ENCODE results near the gene PNPLA5. TPM values are rescaled to one million over a fixed set of nuclear protein-coding genes. Genes with fewer than 3 reads are reported as not detected.
"Not testable (repeated sequence)": the region's sequence is repeated elsewhere in the genome, so short reads cannot be mapped to it uniquely, and the experiment has no call there.

PNPLA5 gene
- total RNA-seq, 1 experiment from 2014 or later, result 5.5 TPM

GRCh38 chr22:43904412-43904811, 12.6 kb upstream of the PNPLA5 start:
- H3K9me3 Mint-ChIP-seq, result peaks cover 11% of the 10 kb centered on the region in 2 experiments; a peak in 4 of 5 replicates
- TF ChIP-seq CTCF (conservative IDR thresholded peaks at IDR 0.05), result peak; percentile 63
- H3K4me3 Mint-ChIP-seq, result not testable (repeated sequence)

DNA sequence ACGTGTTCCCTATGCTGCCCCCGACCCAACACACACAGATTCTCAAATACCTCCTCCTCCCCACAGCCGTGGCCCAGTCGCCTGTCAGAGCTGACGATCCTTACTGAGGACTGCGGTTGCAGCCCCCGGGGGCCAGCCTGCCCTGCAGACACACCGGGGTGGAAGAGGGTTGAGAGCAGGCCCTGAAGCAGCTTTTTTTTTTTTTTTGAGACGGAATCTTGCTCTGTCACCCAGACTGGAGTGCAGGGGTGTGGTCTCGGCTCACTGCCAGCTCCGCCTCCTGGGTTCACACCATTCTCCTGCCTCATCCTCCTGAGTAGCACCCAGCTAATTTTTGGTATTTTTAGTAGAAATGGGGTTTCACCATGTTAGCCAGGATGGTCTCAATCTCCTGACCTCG, 11.2 kb upstream of the PNPLA5 start:
- not testable (repeated sequence) for H3K9me3 ChIP-seq (ENCODE audit: control insufficient read depth, low read depth, low read length); H2BK15ac ChIP-seq (ENCODE audit: low read depth, low read length); H3K9ac ChIP-seq (ENCODE audit: extremely low read depth, insufficient read length, low read length); H3K79me2 ChIP-seq (ENCODE audit: insufficient read depth, low read length); H3K27me3 ChIP-seq (ENCODE audit: insufficient read depth, low read length); H3K18ac ChIP-seq (ENCODE audit: insufficient read length, low read depth, low read length); H2AK5ac ChIP-seq (ENCODE audit: insufficient read length, low read length); H4K8ac ChIP-seq (replicated peaks; ENCODE audit: insufficient read length, low read depth, low read length); H3K4me2 ChIP-seq (ENCODE audit: insufficient read depth, insufficient read length, low read length); H3T11ph ChIP-seq (ENCODE audit: low read length); H3K27ac ChIP-seq (ENCODE audit: insufficient read length, low read depth, low read length); H4K91ac ChIP-seq (ENCODE audit: insufficient read length, low read depth, low read length); H4K5ac ChIP-seq (ENCODE audit: insufficient read length, low read depth, low read length); H3K14ac ChIP-seq (ENCODE audit: insufficient read depth, low read length); H3K4me1 ChIP-seq (ENCODE audit: insufficient read depth, low read length); H3K23me2 ChIP-seq (ENCODE audit: insufficient read length, low read depth, low read length, poor library complexity, severe bottlenecking); H3K23ac ChIP-seq (ENCODE audit: insufficient read length, low read depth, low read length); H3K79me1 ChIP-seq (ENCODE audit: insufficient read depth, low read depth, low read length, poor library complexity, severe bottlenecking); DNase-seq; H2BK5ac ChIP-seq (ENCODE audit: insufficient read length, low read length); H4K20me1 ChIP-seq (ENCODE audit: control insufficient read depth, insufficient read depth, insufficient read length); H3K4ac ChIP-seq (ENCODE audit: low read depth, low read length); H3K56ac ChIP-seq (ENCODE audit: insufficient read length, low read depth, low read length); H2BK20ac ChIP-seq (ENCODE audit: low read depth, low read length, poor library complexity, severe bottlenecking); H2BK120ac ChIP-seq (ENCODE audit: low read depth, low read length, poor library complexity, severe bottlenecking); H3K4me1 Mint-ChIP-seq; H3K4me3 Mint-ChIP-seq; H2BK12ac ChIP-seq (ENCODE audit: insufficient read length, low read depth, low read length); H2AFZ ChIP-seq (ENCODE audit: low read length)
- peaks cover 0 to 11% (median 0%) of the 10 kb centered on the region in 3 experiments; a peak in 3 of 7 replicates for H3K36me3 Mint-ChIP-seq (ENCODE audit: insufficient read depth in 1 of 3, low read depth in 3 of 3)
- H3K27ac Mint-ChIP-seq, result peak overlapping the region in 1 of 3 experiments; percentile 52; a peak in 1 of 7 replicates
- peaks cover 11% of the 10 kb centered on the region in 2 experiments; a peak in 4 of 5 replicates for H3K9me3 Mint-ChIP-seq
- H3K27me3 Mint-ChIP-seq (ENCODE audit: low read depth), result peaks cover 24% of the 10 kb centered on the region
- WGBS (ENCODE audit: extremely low coverage, insufficient read length, low lambda C conversion rate), result no CpG with 5 or more reads among the region's 12 CpGs

More at GRCh38 chr22:43904412-43904811, 12.6 kb upstream of the PNPLA5 start:
- H4K8ac ChIP-seq (replicated peaks; ENCODE audit: insufficient read length, low read depth, low read length); H4K91ac ChIP-seq (ENCODE audit: insufficient read length, low read depth, low read length); H2BK120ac ChIP-seq (ENCODE audit: low read depth, low read length, poor library complexity, severe bottlenecking); H3K4me1 Mint-ChIP-seq; H3K27ac Mint-ChIP-seq; H3K4ac ChIP-seq (ENCODE audit: low read depth, low read length); H3K9ac ChIP-seq (ENCODE audit: extremely low read depth, insufficient read length, low read length); H3K23ac ChIP-seq (ENCODE audit: insufficient read length, low read depth, low read length); H4K5ac ChIP-seq (ENCODE audit: insufficient read length, low read depth, low read length); H3K56ac ChIP-seq (ENCODE audit: insufficient read length, low read depth, low read length); H3K4me1 ChIP-seq (ENCODE audit: insufficient read depth, low read length); H3K14ac ChIP-seq (ENCODE audit: insufficient read depth, low read length); H4K20me1 ChIP-seq (ENCODE audit: control insufficient read depth, insufficient read depth, insufficient read length); H2AK5ac ChIP-seq (ENCODE audit: insufficient read length, low read length); H2BK5ac ChIP-seq (ENCODE audit: insufficient read length, low read length); H2AFZ ChIP-seq (ENCODE audit: low read length); H3K27me3 ChIP-seq (ENCODE audit: insufficient read depth, low read length); H3T11ph ChIP-seq (ENCODE audit: low read length); H3K79me1 ChIP-seq (ENCODE audit: insufficient read depth, low read depth, low read length, poor library complexity, severe bottlenecking); H2BK15ac ChIP-seq (ENCODE audit: low read depth, low read length); H2BK20ac ChIP-seq (ENCODE audit: low read depth, low read length, poor library complexity, severe bottlenecking); H2BK12ac ChIP-seq (ENCODE audit: insufficient read length, low read depth, low read length); H3K9me3 ChIP-seq (ENCODE audit: control insufficient read depth, low read depth, low read length); DNase-seq; H3K4me2 ChIP-seq (ENCODE audit: insufficient read depth, insufficient read length, low read length); H3K23me2 ChIP-seq (ENCODE audit: insufficient read length, low read depth, low read length, poor library complexity, severe bottlenecking); H3K18ac ChIP-seq (ENCODE audit: insufficient read length, low read depth, low read length); H3K79me2 ChIP-seq (ENCODE audit: insufficient read depth, low read length); H3K27ac ChIP-seq (ENCODE audit: insufficient read length, low read depth, low read length): not testable (repeated sequence)
- Mint-ChIP-seq H3K36me3 (ENCODE audit: insufficient read depth in 1 of 3, low read depth in 3 of 3) (peaks cover 0 to 11% (median 0%) of the 10 kb centered on the region in 3 experiments; a peak in 3 of 7 replicates), H3K27me3 (ENCODE audit: low read depth) (peaks cover 25% of the 10 kb centered on the region)
- no CpG with 5 or more reads among the region's 12 CpGs for WGBS (ENCODE audit: extremely low coverage, insufficient read length, low lambda C conversion rate)

Data from H9 (cell line).